Activated CD8-positive, alpha-beta memory T cell treated with anti-CD3 and anti-CD28 coated beads for 36 hours (primary cell): ENCODE data around the gene MMP1. TPM values are rescaled to one million over a fixed set of nuclear protein-coding genes. Genes with fewer than 3 reads are reported as not detected.

ENCODE experiments used
- CTCF ChIA-PET: fragments of 350-600 bp; sonication (Branson Sonifier 250); formaldehyde crosslinking; loops from one replicate; lab custom pipeline; 2021; ENCODE audit warnings: antibody characterized with exemption; lab: Charles Lee
- POLR2A ChIA-PET: fragments of 350-600 bp; sonication (Branson Sonifier 250); formaldehyde crosslinking; loops from one replicate; lab custom pipeline; 2021; ENCODE audit warnings: antibody characterized with exemption; lab: Charles Lee
- total RNA-seq, 2 experiments: library from RNA; stranded (reverse); gene quantifications; one replicate each; pipeline ENCODE4 v1.2.3, GENCODE V29; 2021

Gene MMP1
- total RNA-seq, 2 experiments from 2014 or later, result not detected

- ChIA-PET CTCF (no interaction called here), POLR2A (no interaction called here)
These were observed 13.1 kb upstream of the MMP1 start for GRCh38 chr11:102810950-102811660.

DNA sequence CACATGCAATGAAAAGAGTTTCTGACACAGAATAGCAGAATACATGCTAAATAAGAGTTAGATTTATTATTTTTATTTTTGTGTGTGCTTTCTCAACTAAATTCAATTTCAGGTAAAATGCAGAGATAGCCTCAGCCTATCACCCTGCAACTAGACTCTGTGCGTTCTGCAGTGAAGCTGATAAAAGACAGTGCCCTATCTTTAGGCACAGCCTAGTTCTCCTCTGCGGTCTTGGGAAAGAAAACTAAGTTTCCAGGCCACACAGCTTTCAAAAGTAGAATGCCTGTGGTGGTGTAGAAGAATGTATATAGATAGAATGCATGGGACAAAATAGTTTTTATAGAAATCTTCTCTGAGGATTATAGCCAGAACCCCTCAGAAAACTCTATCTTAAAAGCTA lies 12.0 kb upstream of the MMP1 start:
- ChIA-PET CTCF (no interaction called here), POLR2A (no interaction called here)

- ChIA-PET CTCF (no interaction called here), POLR2A (no interaction called here)
These were observed 10.0 kb upstream of the MMP1 start for GRCh38 chr11:102807921-102808320.

DNA sequence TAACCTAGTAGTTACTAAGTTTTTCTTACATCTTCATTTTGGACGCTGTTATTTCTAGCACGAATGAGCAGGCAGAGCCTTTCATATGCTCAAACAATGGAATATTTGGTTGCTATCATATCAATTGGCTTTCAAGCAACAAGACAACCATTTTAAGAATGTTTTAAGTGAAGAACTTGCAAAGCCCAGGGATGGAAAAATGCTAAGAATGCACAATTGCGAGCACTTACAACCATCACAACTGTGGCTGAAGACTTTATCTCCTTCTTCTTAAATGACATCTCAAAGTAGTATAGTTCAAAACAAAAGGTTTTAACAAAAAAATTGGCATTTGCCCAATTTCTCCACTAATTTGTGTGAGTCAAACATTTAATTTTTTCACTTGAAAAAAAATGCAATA lies 8.3 kb upstream of the MMP1 start:
- POLR2A ChIA-PET, result no interaction called here
- CTCF ChIA-PET, result no interaction called here

DNA sequence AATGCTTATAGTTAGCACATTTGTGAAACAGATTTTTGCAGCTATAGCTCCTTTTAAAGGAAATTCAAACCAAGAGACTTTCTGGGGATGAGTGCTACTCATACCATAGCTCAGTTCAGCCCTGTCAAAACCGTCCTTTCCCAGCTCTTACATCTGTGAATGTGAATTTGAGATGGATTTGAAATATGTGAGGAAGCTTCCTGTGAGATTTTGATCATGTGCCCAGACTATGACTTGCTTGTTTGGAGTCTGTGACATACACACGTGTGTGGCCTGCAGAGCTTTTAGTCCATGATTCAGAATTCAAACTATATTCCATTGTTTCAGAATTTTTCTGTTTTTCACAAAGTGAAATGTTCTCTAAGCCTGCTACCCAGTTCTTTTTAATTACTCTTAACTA lies 4.4 kb upstream of the MMP1 start:
- POLR2A ChIA-PET, result no interaction called here
- CTCF ChIA-PET, result no interaction called here

DNA sequence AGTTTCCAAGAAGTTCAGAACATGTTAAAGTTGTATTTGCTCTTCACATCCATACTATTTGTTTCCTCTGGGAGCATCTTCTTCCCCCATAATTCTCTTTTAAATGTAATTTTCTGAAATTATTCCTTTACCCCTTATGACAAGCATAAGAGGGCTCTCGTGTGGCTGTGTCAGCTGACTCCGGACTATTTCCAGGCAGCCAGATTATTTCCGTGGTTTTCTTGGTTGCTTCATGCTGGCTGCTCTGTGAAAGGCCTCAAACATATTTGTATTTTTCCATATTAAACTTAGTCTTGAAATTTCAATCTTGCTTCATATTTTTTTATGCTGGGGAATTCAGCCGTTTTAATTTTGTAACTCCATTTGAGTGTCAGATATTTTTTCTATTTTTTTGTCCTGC lies 2.8 kb upstream of the MMP1 start:
- ChIA-PET CTCF (no interaction called here), POLR2A (no interaction called here)

DNA sequence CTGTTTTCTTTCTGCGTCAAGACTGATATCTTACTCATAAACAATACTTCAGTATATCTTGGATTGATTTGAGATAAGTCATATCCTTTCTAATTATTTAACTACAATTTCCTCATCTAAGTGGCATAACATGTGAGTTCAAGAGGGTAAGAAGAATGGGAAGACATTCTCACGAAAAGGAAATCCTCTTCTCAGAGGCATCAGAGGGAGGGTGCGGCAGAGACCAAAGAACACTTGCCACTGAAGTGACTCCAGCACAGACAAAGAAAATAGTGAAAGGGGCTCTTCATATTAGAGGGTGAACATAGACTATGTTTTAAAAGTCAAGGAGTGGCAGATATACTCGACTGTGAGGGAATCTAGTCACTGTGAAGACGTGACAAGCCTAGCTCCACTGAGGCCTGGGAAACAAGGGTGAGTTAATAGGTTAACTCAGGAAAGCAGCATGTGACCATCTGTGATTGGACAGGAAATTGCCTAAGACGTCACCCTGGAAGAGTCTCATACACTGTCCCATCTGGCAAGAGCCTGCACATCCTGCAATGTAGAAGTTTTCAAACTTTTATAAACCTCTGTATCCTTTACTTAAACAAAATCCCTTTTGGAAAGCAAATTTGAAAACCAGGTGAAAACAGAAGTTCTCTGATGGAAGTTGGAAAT lies 1.9 kb upstream of the MMP1 start:
- CTCF ChIA-PET, result no interaction called here

DNA sequence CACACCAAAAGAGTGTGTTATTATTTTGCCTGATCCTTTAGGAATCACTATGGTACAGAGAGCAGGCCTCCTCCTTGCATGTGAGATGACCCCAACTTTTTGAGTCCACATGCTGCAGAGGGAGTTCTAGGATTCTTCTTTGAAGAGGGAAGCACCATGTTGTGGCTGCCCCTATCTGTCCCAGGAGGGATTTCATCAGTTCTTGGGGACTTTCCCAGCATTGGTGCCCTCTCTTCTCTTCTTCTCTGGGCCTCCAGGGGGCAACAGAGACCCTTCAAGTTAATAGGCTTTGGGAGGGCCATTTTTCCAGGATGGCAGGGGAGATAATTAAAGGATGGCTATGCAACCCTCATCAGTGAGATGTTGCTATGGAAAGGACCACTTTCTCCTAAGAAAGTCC lies 3.6 kb downstream of the MMP1 start:
- CTCF ChIA-PET, result no interaction called here

More for the DNA sequence above, 1.9 kb upstream of the MMP1 start:
- POLR2A ChIA-PET, result no interaction called here

DNA sequence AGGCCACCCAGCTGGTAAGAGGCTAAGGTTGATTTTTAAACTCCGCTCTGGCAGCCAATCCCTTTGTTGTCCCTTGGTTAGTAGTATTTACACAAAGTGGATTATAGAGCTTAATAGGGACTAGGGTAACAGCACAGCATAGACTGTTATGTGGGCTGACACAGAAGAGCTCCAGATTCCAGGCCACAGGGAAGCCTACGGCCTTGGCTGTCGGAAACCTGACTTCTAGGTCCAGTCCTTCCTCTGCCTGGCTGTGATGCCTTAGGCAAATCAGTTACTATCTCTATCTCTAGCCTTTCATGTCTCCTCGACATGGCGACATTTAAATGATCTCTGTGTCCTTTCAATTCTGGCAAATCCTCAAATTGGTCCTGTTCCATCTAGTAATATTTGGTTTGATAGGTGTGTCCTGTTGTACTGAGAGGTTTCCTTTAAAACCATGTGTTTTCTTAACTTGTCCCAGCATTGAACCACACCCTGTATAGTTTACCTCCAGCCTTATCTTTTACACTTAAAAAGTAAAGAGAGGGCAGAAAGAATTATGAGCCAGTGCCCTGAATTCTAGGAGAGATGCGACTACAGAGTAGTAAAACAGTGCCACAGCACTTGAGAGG lies 4.2 kb downstream of the MMP1 start:
- CTCF ChIA-PET, result no interaction called here

More for the DNA sequence above, 3.6 kb downstream of the MMP1 start:
- POLR2A ChIA-PET, result no interaction called here

DNA sequence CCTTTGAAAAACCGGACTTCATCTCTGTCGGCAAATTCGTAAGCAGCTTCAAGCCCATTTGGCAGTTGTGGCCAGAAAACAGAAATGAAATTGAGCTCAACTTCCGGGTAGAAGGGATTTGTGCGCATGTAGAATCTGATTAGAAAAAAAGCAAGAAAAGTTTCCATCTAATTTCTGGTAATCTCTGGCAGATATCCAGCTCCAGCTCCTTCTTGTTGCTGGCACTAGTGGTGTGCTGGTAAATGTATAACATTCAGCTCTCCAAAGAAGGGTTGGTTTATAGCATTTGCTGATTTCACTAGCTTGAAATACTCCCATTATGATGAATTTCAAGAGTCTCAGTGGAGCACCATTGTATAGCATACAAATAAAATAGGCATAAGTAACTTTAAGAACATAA lies 5.4 kb downstream of the MMP1 start:
- ChIA-PET CTCF (no interaction called here), POLR2A (no interaction called here)

More for the DNA sequence above, 4.2 kb downstream of the MMP1 start:
- POLR2A ChIA-PET, result no interaction called here

- ChIA-PET POLR2A (no interaction called here), CTCF (no interaction called here)
These were observed 6.5 kb downstream of the MMP1 start for GRCh38 chr11:102791271-102792036.

- CTCF ChIA-PET, result no interaction called here
- POLR2A ChIA-PET, result no interaction called here
These were observed 9.5 kb downstream of the MMP1 start for GRCh38 chr11:102788334-102788995.

DNA sequence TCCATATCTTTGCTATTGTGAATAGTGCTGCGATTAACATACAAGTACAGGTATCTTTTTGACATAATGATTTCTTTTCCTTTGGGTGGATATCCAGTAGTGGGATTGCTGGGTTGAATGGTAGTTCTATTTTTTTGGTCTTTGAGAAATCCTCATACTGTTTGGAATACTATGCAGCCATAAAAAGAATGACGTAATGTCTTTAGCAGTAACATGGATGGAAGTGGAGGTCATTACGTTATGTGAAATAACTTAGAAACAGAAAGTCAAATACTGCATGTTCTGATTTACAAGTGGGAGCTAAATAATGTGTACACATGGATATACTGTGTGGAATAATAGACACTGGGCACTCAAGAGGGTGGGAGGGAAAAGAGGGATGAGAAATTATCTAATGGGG lies 13.6 kb downstream of the MMP1 start:
- ChIA-PET CTCF (no interaction called here), POLR2A (no interaction called here)

- ChIA-PET POLR2A (no interaction called here), CTCF (no interaction called here)
These were observed 14.2 kb downstream of the MMP1 start for GRCh38 chr11:102783720-102784119.

DNA sequence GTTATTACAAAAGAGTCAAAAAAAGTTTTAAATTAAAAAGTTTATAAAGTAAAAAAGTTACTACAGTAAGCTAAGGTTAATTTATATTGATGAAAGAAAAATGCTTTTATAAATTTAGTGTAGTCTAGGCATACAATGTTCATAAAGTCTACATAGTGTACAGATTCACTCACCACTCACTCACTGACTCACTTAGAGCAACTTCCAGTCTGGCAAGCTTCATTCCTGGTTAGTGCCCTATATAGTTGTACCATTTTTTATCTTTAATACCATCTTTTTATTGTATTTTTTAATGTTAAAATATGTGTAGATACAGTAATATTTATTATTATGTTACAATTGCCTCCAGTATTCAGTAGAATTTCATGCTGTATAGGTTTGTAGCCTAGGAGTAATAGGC lies 14.9 kb downstream of the MMP1 start:
- POLR2A ChIA-PET, result no interaction called here
- CTCF ChIA-PET, result no interaction called here

DNA sequence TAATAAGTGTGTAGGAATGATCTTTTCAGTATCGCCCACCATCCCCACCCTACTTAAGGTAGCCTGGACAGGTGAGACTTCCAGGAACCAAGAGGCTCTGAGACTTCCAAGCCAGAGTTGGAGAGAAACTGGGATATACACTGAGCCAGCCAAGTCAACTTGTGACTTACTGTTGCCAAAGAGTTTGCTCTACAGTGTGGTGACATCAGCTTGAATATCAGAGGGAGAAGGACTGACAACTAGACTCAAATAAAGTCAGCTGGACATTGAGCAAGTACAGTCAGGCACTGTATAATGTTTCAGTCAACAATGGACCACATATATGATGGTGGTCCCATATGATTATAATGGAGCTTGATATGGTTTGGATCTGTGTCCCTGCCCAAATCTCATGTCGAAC lies 16.3 kb downstream of the MMP1 start:
- CTCF ChIA-PET, result no interaction called here
- POLR2A ChIA-PET, result no interaction called here

DNA sequence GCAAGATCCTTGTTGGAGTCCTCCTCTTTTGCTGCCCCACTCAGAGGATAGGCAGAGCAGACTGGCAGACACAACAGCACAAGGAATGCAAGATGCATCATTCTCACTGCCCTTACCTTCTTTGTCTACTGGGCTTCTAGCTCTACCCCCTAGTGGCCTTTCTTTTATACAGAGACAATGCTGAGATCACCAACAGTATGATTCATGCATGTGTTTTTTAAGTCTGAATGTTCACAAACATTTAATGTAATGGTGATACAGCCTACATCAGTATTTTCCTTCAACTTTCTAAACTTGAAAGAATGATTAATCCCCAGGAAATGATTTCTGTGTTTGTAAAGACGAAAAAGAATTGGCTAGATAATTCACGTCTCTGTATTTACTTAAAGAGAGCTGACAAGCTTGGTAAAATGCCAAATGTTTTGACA lies 17.5 kb downstream of the MMP1 start, which contains the start of gene MMP10:
MMP10 (minus strand) TSS at position 138 of the 428 bp plus-strand sequence; CDS start at position 101, 37 bp downstream.
- POLR2A ChIA-PET, result no interaction called here
- CTCF ChIA-PET, result no interaction called here

- CTCF ChIA-PET, result no interaction called here
These were observed 21.5 kb downstream of the MMP1 start for GRCh38 chr11:102776454-102776853.

GRCh38 chr11:102773386-102773785 lies 24.6 kb downstream of the MMP1 start:
- POLR2A ChIA-PET, result no interaction called here
- CTCF ChIA-PET, result no interaction called here

More at GRCh38 chr11:102776454-102776853, 21.5 kb downstream of the MMP1 start:
- POLR2A ChIA-PET, result no interaction called here

DNA sequence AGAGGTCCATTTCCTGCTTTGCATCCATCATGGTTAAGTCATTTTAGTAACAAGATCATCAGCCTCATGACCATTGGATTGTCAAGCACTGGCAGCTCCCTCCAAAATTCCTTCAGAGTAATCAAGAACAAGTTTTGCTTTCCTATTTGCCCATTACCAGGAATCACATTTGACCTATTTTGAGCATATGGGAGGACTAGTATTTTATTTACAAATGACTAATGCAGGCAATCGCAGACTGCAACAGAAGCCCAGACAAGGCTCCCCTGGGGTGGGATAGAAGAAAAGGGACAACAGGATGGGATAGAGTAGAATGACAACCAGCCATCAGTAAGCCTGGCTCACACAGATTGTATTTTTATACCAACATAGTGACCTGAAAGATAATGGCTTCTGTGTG lies 26.6 kb downstream of the MMP1 start:
- ChIA-PET POLR2A (no interaction called here), CTCF (no interaction called here)
